GM12878 (cell line): ENCODE results near the gene RALGAPA2. TPM values are rescaled to one million over a fixed set of nuclear protein-coding genes. Genes with fewer than 3 reads are reported as not detected.

Experiments
- ATAC-seq: fragments of 200-7000 bp; cut with Tn5 transposase; 3 replicates; pipeline ENCODE4 v1.9.1; 2020; ENCODE audit warnings: mild to moderate bottlenecking, moderate library complexity
- BruUV-seq: library from RNA; stranded (reverse); fragments of 400-500 nt; replicated peaks from 2 replicates; lab custom pipeline; 2021; lab: Mats Ljungman, UMichigan
- CTCF ChIA-PET: fragments of 300-600 bp; sonication (Branson Sonifier 250); formaldehyde crosslinking; extraction: SDS; loops from one replicate; lab custom pipeline; 2021; ENCODE audit warnings: inconsistent platforms; lab: Yijun Ruan, JAX
- POLR2A ChIA-PET: fragments of 350-600 bp; formaldehyde crosslinking; extraction: SDS; loops from one replicate; lab custom pipeline; 2021; ENCODE audit warnings: inconsistent platforms; lab: Charles Lee
- RAD21 ChIA-PET: fragments of 300-600 bp; sonication (Branson Sonifier 250); formaldehyde crosslinking; loops from one replicate; lab custom pipeline; 2023; ENCODE audit warnings: antibody characterized with exemption; ENCODE audit not compliant: unreplicated experiment; lab: Charles Lee
- SMC1A ChIA-PET: fragments of 300-600 bp; sonication (Branson Sonifier 250); formaldehyde crosslinking; loops from one replicate; lab custom pipeline; 2023; ENCODE audit not compliant: unreplicated experiment, uncharacterized antibody; lab: Charles Lee
- DNase-seq: peaks from one replicate; pipeline ENCODE4 v3.0.0-alpha.2; 2011; ENCODE audit warnings: low read depth, low spot score
- FAIRE-seq: peaks from 3 replicates; lab custom pipeline; 2011; peaks lifted over from hg19 to GRCh38; lab: Jason Lieb, UNC
- H2AFZ ChIP-seq: 2 replicates; pipeline ENCODE4 v1.6.0; 2011; ENCODE audit warnings: low read depth, low read length, control low read depth; ENCODE audit not compliant: control insufficient read depth
- H3K27ac ChIP-seq: 2 replicates; pipeline ENCODE4 v1.5.1; 2011; ENCODE audit warnings: control low read depth; ENCODE audit not compliant: control insufficient read depth, insufficient read depth
- H3K27me3 ChIP-seq, 2 experiments: replicated peaks in 1 of 2; 2 replicates each; pipeline versions ENCODE4 v1.6.0 to v1.6.1; 2011; ENCODE audit warnings: low read length in 1 of 2; ENCODE audit not compliant: control insufficient read depth in 2 of 2, insufficient read depth in 2 of 2
- H3K36me3 ChIP-seq, 2 experiments: 2 replicates each; pipeline ENCODE4 v1.5.1; 2011; ENCODE audit warnings: low read length in 1 of 2; ENCODE audit not compliant: control insufficient read depth in 2 of 2, insufficient read depth in 2 of 2
- H3K4me1 ChIP-seq: 2 replicates; pipeline ENCODE4 v1.6.1; 2011; ENCODE audit warnings: mild to moderate bottlenecking, low read length, moderate library complexity, mixed read lengths; ENCODE audit not compliant: control insufficient read depth, insufficient read depth
- H3K4me2 ChIP-seq: 2 replicates; pipeline ENCODE4 v1.6.0; 2011; ENCODE audit warnings: control low read depth; ENCODE audit not compliant: control insufficient read depth, insufficient read depth
- H3K4me3 ChIP-seq: fragments of 200-600 bp; sonication (generic); 2 replicates; pipeline ENCODE4 v1.5.1; 2016
- H3K79me2 ChIP-seq: 2 replicates; pipeline ENCODE4 v1.6.0; 2011; ENCODE audit warnings: low read length; ENCODE audit not compliant: control insufficient read depth, insufficient read depth
- H3K9ac ChIP-seq: 2 replicates; pipeline ENCODE4 v1.8.0; 2011; ENCODE audit warnings: low read length, control low read depth, mixed read lengths; ENCODE audit not compliant: control insufficient read depth, insufficient read depth
- H3K9me3 ChIP-seq: replicated peaks from 3 replicates; pipeline ENCODE4 v1.5.1; 2011; ENCODE audit warnings: mild to moderate bottlenecking, low read length; ENCODE audit not compliant: control insufficient read depth, insufficient read depth
- H4K20me1 ChIP-seq: 2 replicates; pipeline ENCODE4 v1.6.0; 2011; ENCODE audit not compliant: control insufficient read depth, insufficient read depth
- E4F1 ChIP-seq: fragments of 450-650 bp; IDR thresholded peaks from 2 replicates; pipeline ENCODE4 v1.6.1; 2018; ENCODE audit warnings: borderline replicate concordance, mild to moderate bottlenecking; ENCODE audit not compliant: partially characterized antibody
- EP300 ChIP-seq, 2 experiments: fragments of 150-350 bp in 1 of 2; IDR thresholded peaks; 2 replicates each; pipeline ENCODE4 v1.6.1; 2011 to 2012; ENCODE audit warnings: low read depth in 2 of 2, low read length in 2 of 2, borderline replicate concordance in 1 of 2, improper control_type of control experiment in 1 of 2, inconsistent platforms in 1 of 2; ENCODE audit not compliant: control insufficient read depth in 1 of 2
- RAD51 ChIP-seq: fragments of 450-650 bp; IDR thresholded peaks from 2 replicates; pipeline ENCODE4 v1.6.1; 2016; ENCODE audit warnings: moderate library complexity, mild to moderate bottlenecking, inconsistent platforms
- WGBS: methylation state at CpG from one replicate; pipeline ENCODE4 v1.1.6; 2016; ENCODE audit warnings: low lambda C conversion rate; ENCODE audit not compliant: insufficient replicate concordance, insufficient coverage; ENCODE audit errors: missing lambda C conversion rate; 5-methylcytosine and 5-hydroxymethylcytosine counted together
- in situ Hi-C: fragments of 300-500 bp; cut with MboI; formaldehyde crosslinking; loops from 9 replicates; pipeline ENCODE4 v1.14.3; 2018; ENCODE audit warnings: mixed read lengths
- intact Hi-C: fragments of 100-400 bp; cut with micrococcal nuclease; formaldehyde crosslinking; loops from one replicate; pipeline ENCODE4 v1.14.2; 2022; ENCODE audit not compliant: unreplicated experiment
- polyA plus RNA-seq, 11 experiments: library from polyadenylated mRNA; depleted of rRNA in 4 of 11; unstranded in 6 of 11; stranded (reverse) in 5 of 11; fragments of >200 nt; fragmentation: Nextera tagmentation in 4 of 11; fragmentation: Illumina TruSeq in 1 of 11; extraction: Ambion mirVana in 4 of 11; extraction: Trizol in 1 of 11; gene quantifications; 1 replicate in 1 of 11; 2 replicates in 10 of 11; pipeline versions ENCODE4 v1.2.1 to v1.2.3, GENCODE V29; 2011 to 2016; ENCODE audit warnings: inconsistent platforms in 2 of 11, missing spikeins in 2 of 11, low read depth in 1 of 11
- total RNA-seq, 4 experiments: library from RNA; depleted of rRNA in 3 of 4; stranded (reverse); fragments of >200 nt in 3 of 4; fragmentation: Illumina TruSeq in 1 of 4; extraction: Trizol in 1 of 4; gene quantifications; 2 replicates each; pipeline versions ENCODE4 v1.2.1 to v1.2.3, GENCODE V29; 2013 to 2021

Gene RALGAPA2
- total and polyA plus RNA-seq, 10 of the 15 experiments (the other 5 are each of a cell fraction or from before 2014, with no cell fraction given), result 2.9 to 29.4 (median 19.6) TPM

DNA sequence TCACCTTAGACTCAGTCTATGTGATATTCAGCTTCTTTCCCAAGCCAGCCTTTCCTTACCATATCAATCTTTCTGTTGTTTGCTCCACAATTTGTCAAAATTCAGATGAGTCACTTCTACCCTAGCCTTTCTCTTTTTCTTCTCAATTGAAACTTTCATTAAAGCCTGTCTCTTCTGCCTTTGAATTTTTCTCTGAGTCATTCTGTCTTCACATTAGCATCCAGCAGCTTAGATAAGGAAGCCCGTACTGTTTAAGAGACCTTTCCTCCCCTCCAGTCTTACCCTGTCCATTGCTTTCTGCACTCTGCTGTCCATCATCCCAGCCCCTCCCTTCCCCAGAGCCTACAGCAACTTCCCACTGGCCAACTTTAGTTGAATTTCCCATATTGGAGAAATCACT lies 34.9 kb upstream of the RALGAPA2 start:
- WGBS, result 0% methylated on average over 1 of the region's 1 CpG
- CTCF ChIA-PET, result no interaction called here

More for the DNA sequence above, 34.9 kb upstream of the RALGAPA2 start:
- no TSS peak for BruUV-seq
- in situ Hi-C loops, result no loop called here
- Histone ChIP-seq H3K36me3 (no peaks in the 10 kb centered on the region), H2AFZ (no peak overlapping the region), H3K9me3 (peaks cover 8% of the 10 kb centered on the region; the same call in 1 of the 3 replicates), H3K79me2 (no peaks in the 10 kb centered on the region), H3K27me3 (0 out of 4 replicates have a peak, but pooled peaks cover 0 to 1% of the 10 kb centered on the region in 2 experiments), H3K4me2 (no peak overlapping the region), H4K20me1 (no peaks in the 10 kb centered on the region), H3K9ac (no peak overlapping the region), H3K4me1 (no peaks in the 10 kb centered on the region), H3K4me3 (no peak overlapping the region), H3K27ac (no peak overlapping the region)
- RAD21 ChIA-PET, result no interaction called here
- SMC1A ChIA-PET, result interaction anchor here (1.4 kb wide), 1 partner anchor 33 kb away, joined by 5 read pairs; no protein-coding TSS in a partner anchor
- ATAC-seq (no peak), FAIRE-seq (no peak), DNase-seq (no peak)
- TF ChIP-seq EP300 (IDR thresholded peaks at IDR 0.05; ENCODE audit: borderline replicate concordance in 1 of 2, control insufficient read depth in 1 of 2, low read depth in 2 of 2, low read length in 2 of 2) (no peak), RAD51 (no peak), E4F1 (no peak)
- POLR2A ChIA-PET, result no interaction called here
- intact Hi-C loops, result no loop called here
